ENCODE data around the gene PSMD2. TPM values are rescaled to one million over a fixed set of nuclear protein-coding genes. Genes with fewer than 3 reads are reported as not detected.

PSMD2 gene
- total and polyA plus RNA-seq, 4 donors: 77.5 to 213 (median 161) TPM

GRCh38 chr3:184351511-184352148 is 52.6 kb downstream of the PSMD2 start:
- Histone ChIP-seq H3K36me3 (ENCODE audit: control insufficient read depth in 4 of 4, insufficient read depth in 3 of 4, low read depth in 1 of 4, low read length in 3 of 4) (peaks cover 0 to 2% (median 0%) of the 10 kb centered on the region in 4 donors), H3K4me1 (ENCODE audit: control insufficient read depth in 4 of 4, insufficient read depth in 4 of 4, low read length in 3 of 4) (peaks cover 8 to 17% (median 14%) of the 10 kb centered on the region in 4 donors), H3K27me3 (ENCODE audit: control insufficient read depth in 4 of 4, insufficient read depth in 4 of 4, low read length in 3 of 4) (no peaks in the 10 kb centered on the region), H3K9me3 (ENCODE audit: control insufficient read depth in 4 of 4, low read length in 3 of 4) (no peaks in the 10 kb centered on the region), H3K9ac (ENCODE audit: low read depth in 1 of 2, low read length in 2 of 2) (no peak overlapping the region), H3K27ac (ENCODE audit: low read depth in 1 of 2, low read length in 2 of 2) (peak overlapping the region in 1 of 2 donors; percentile 50), H3K4me3 (ENCODE audit: low read depth in 1 of 3, low read length in 3 of 3) (no peak overlapping the region)
- 55% methylated on average over 9 of the region's 9 CpGs for WGBS
- DNase-seq (ENCODE audit: low spot score): no peak
- no peak for TF ChIP-seq REST (IDR thresholded peaks at IDR 0.05)
- TF ChIP-seq FOXA1 (IDR thresholded peaks at IDR 0.05): no peak
- no peak for TF ChIP-seq HNF4G (IDR thresholded peaks at IDR 0.05)
- TF ChIP-seq TAF1 (conservative IDR thresholded peaks at IDR 0.05): no peak
- no peak for TF ChIP-seq ATF3 (IDR thresholded peaks at IDR 0.05)
- TF ChIP-seq FOXA2 (IDR thresholded peaks at IDR 0.05): no peak

- 56% methylated on average over 15 of the region's 15 CpGs for WGBS
- Histone ChIP-seq H3K4me1 (ENCODE audit: control insufficient read depth in 4 of 4, insufficient read depth in 4 of 4, low read length in 3 of 4) (peaks cover 8 to 17% (median 14%) of the 10 kb centered on the region in 4 donors), H3K36me3 (ENCODE audit: control insufficient read depth in 4 of 4, insufficient read depth in 3 of 4, low read depth in 1 of 4, low read length in 3 of 4) (peaks cover 0 to 2% (median 0%) of the 10 kb centered on the region in 4 donors), H3K4me3 (ENCODE audit: low read depth in 1 of 3, low read length in 3 of 3) (no peak overlapping the region), H3K9ac (ENCODE audit: low read depth in 1 of 2, low read length in 2 of 2) (no peak overlapping the region), H3K27me3 (ENCODE audit: control insufficient read depth in 4 of 4, insufficient read depth in 4 of 4, low read length in 3 of 4) (no peaks in the 10 kb centered on the region), H3K27ac (ENCODE audit: low read depth in 1 of 2, low read length in 2 of 2) (peak overlapping the region; percentile 51), H3K9me3 (ENCODE audit: control insufficient read depth in 4 of 4, low read length in 3 of 4) (no peaks in the 10 kb centered on the region)
- no peak for DNase-seq (ENCODE audit: low spot score)
- peak in 1 of 2 donors; percentile 11 for TF ChIP-seq RAD21 (IDR thresholded peaks at IDR 0.05)
- TF ChIP-seq SP1 (IDR thresholded peaks at IDR 0.05): peak; percentile 87
- TF ChIP-seq HNF4A (conservative IDR thresholded peaks at IDR 0.05): peak; percentile 88 to 90
- TF ChIP-seq GABPA (IDR thresholded peaks at IDR 0.05 in 1 of 2, conservative IDR thresholded peaks at IDR 0.05 in 1 of 2): no peak
- TF ChIP-seq MAX (IDR thresholded peaks at IDR 0.05): no peak
- TF ChIP-seq HNF4G (IDR thresholded peaks at IDR 0.05): peak; percentile 67
- TF ChIP-seq FOXA2 (IDR thresholded peaks at IDR 0.05): no peak
- TF ChIP-seq NR2F2 (IDR thresholded peaks at IDR 0.05): no peak
- TF ChIP-seq ATF3 (IDR thresholded peaks at IDR 0.05): no peak
- no peak for TF ChIP-seq EGR1 (IDR thresholded peaks at IDR 0.05; ENCODE audit: low read depth in 2 of 2)
- TF ChIP-seq JUND (IDR thresholded peaks at IDR 0.05): peak in 1 of 2 donors; percentile 58
- no peak for TF ChIP-seq REST (IDR thresholded peaks at IDR 0.05)
- no peak for TF ChIP-seq YY1 (IDR thresholded peaks at IDR 0.05)
- TF ChIP-seq CTCF (IDR thresholded peaks at IDR 0.05; ENCODE audit: low read depth, low read length, missing input control): no peak
- no peak for TF ChIP-seq ZBTB33 (IDR thresholded peaks at IDR 0.05)
- no peak for TF ChIP-seq FOXA1 (IDR thresholded peaks at IDR 0.05)
- no peak for TF ChIP-seq TAF1 (conservative IDR thresholded peaks at IDR 0.05)
- TF ChIP-seq RXRA (IDR thresholded peaks at IDR 0.05): peak; percentile 51 to 57
Measured at GRCh38 chr3:184352149-184352785, 53.2 kb downstream of the PSMD2 start.
